Tibial nerve (tissue), 4 donors: ENCODE data around the gene FFAR1.

Experiments
- EP300 ChIP-seq, 2 donors: sonication (generic); formaldehyde crosslinking; IDR thresholded peaks; one replicate each; pipeline ENCODE4 v1.6.1; 2017; ENCODE audit warnings: antibody characterized with exemption in 2 of 2, mild to moderate bottlenecking in 1 of 2
- POLR2A ChIP-seq, 2 donors: fragments of 450-650 bp; IDR thresholded peaks; one replicate each; pipeline ENCODE4 v1.6.1; 2017; ENCODE audit warnings: antibody characterized with exemption in 2 of 2, mild to moderate bottlenecking in 2 of 2, moderate library complexity in 2 of 2
- TF ChIP-seq, protein P1 (sequence below), 5 experiments: fragments of 200-600 bp in 3 of 5; fragments of 450-650 bp in 2 of 5; sonication (generic) in 3 of 5; IDR thresholded peaks; one replicate each; pipeline ENCODE4 v1.5.1; 2016 to 2019; ENCODE audit warnings: antibody characterized with exemption in 5 of 5, mild to moderate bottlenecking in 3 of 5, moderate library complexity in 2 of 5

DNA sequence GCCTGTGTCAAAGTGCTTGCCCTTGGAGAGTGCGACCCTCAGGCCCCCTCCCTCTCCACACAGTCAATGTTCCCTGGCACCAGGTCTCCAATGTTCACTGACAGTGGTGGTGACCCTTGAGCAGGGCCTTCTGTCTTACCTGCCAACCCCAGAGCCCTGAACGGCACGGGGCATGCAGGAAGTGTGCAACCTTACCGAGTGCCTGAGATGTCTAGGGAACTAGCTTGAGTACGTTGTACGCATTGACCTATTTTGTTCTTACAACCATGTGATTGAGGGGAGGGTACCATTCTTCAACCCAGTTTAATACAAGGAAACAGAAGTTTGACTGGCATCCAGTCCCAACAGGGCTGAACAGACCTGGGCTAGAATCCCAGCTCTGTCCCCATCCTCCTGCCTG, 42.5 kb upstream of the FFAR1 start:
- TF ChIP-seq, protein P1, sequence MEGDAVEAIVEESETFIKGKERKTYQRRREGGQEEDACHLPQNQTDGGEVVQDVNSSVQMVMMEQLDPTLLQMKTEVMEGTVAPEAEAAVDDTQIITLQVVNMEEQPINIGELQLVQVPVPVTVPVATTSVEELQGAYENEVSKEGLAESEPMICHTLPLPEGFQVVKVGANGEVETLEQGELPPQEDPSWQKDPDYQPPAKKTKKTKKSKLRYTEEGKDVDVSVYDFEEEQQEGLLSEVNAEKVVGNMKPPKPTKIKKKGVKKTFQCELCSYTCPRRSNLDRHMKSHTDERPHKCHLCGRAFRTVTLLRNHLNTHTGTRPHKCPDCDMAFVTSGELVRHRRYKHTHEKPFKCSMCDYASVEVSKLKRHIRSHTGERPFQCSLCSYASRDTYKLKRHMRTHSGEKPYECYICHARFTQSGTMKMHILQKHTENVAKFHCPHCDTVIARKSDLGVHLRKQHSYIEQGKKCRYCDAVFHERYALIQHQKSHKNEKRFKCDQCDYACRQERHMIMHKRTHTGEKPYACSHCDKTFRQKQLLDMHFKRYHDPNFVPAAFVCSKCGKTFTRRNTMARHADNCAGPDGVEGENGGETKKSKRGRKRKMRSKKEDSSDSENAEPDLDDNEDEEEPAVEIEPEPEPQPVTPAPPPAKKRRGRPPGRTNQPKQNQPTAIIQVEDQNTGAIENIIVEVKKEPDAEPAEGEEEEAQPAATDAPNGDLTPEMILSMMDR (IDR thresholded peaks at IDR 0.05): no peak
- TF ChIP-seq POLR2A (IDR thresholded peaks at IDR 0.05) (no peak), EP300 (IDR thresholded peaks at IDR 0.05) (no peak)
